ENCODE data around the gene UQCR11. TPM values are rescaled to one million over a fixed set of nuclear protein-coding genes. Genes with fewer than 3 reads are reported as not detected.

The UQCR11 gene
- total RNA-seq, 1 donor from 2014 or later = 84.6 TPM

GRCh38 chr19:1630811-1631210 is 25.5 kb upstream of the UQCR11 start:
- Histone ChIP-seq H3K4me3 (ENCODE audit: low read depth, low read length) (no peak overlapping the region), H3K36me3 (ENCODE audit: control insufficient read depth, insufficient read depth, low read length) (peaks cover 2% of the 10 kb centered on the region), H3K27me3 (ENCODE audit: control insufficient read depth, insufficient read depth, low read length) (no peaks in the 10 kb centered on the region)
- DNase-seq (ENCODE audit: low read depth) = no peak
- TF ChIP-seq CTCF (IDR thresholded peaks at IDR 0.05; ENCODE audit: insufficient read depth, low read length, poor library complexity, severe bottlenecking) = no peak

DNA sequence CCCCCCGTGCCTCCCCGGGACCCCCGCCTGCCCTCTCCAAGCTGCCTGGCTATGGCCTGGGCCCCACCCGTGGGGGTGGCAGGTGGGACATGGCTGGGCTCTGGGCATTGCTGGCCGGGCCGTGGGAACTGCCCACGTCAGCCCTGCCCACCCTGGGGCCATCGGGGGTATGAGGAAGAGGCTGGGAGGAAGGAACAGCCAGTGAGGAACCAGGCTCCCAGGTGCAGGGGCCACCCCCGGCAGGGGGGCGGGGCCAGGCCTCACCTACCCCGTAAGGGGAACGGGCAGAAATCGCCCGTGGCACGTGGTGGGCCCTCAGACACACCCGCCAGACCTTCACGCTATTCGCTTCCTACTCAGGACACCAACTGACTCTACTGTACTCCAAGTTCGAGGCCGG is 24.8 kb upstream of the UQCR11 start:
- H3K4me3 ChIP-seq (ENCODE audit: low read depth, low read length) = no peak overlapping the region
- no peak for DNase-seq (ENCODE audit: low read depth)
- H3K36me3 ChIP-seq (ENCODE audit: control insufficient read depth, insufficient read depth, low read length) = peaks cover 2% of the 10 kb centered on the region
- H3K27me3 ChIP-seq (ENCODE audit: control insufficient read depth, insufficient read depth, low read length) = no peaks in the 10 kb centered on the region
- TF ChIP-seq CTCF (IDR thresholded peaks at IDR 0.05; ENCODE audit: insufficient read depth, low read length, poor library complexity, severe bottlenecking) = no peak

DNA sequence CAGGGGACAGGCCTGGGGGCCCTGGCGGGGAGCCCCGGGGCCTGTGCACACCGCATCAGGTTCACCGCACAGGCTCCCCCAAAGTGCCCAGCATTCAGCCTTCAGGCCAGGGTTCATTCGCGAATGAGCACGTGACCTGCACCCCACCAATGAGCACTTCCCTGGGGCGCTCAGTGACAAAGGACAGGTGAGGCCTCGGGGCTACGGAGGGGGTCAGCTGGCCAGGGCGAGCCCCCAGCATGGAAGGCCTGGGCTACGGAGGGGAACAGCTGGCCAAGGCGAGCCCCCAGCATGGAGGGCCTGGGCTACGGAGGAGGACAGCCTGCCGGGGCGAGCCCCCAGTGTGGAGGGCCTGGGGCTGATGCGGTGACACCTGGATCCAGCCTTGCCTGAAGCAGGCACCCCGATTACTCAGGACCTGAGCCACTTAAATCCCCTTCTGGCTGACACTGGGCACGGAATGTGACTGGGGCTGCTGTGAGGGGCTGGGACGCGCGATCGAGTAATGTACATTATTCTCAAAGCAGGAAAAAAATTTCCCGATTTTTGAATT is 24.1 kb upstream of the UQCR11 start:
- peaks cover 2% of the 10 kb centered on the region for H3K36me3 ChIP-seq (ENCODE audit: control insufficient read depth, insufficient read depth, low read length)
- no peak for DNase-seq (ENCODE audit: low read depth)
- no peak for TF ChIP-seq CTCF (IDR thresholded peaks at IDR 0.05; ENCODE audit: insufficient read depth, low read length, poor library complexity, severe bottlenecking)
- no peak overlapping the region for H3K4me3 ChIP-seq (ENCODE audit: low read depth, low read length)
- no peaks in the 10 kb centered on the region for H3K27me3 ChIP-seq (ENCODE audit: control insufficient read depth, insufficient read depth, low read length)

- TF ChIP-seq CTCF (IDR thresholded peaks at IDR 0.05; ENCODE audit: insufficient read depth, low read length, poor library complexity, severe bottlenecking) = no peak
- Histone ChIP-seq H3K27me3 (ENCODE audit: control insufficient read depth, insufficient read depth, low read length) (no peaks in the 10 kb centered on the region), H3K36me3 (ENCODE audit: control insufficient read depth, insufficient read depth, low read length) (peaks cover 6% of the 10 kb centered on the region), H3K4me3 (ENCODE audit: low read depth, low read length) (no peak overlapping the region)
- DNase-seq (ENCODE audit: low read depth) = no peak
These were observed 21.9 kb upstream of the UQCR11 start for GRCh38 chr19:1627194-1627593.

- peaks cover 6% of the 10 kb centered on the region for H3K36me3 ChIP-seq (ENCODE audit: control insufficient read depth, insufficient read depth, low read length)
- no peak for TF ChIP-seq CTCF (IDR thresholded peaks at IDR 0.05; ENCODE audit: insufficient read depth, low read length, poor library complexity, severe bottlenecking)
- no peak for DNase-seq (ENCODE audit: low read depth)
- H3K4me3 ChIP-seq (ENCODE audit: low read depth, low read length) = no peak overlapping the region
- H3K27me3 ChIP-seq (ENCODE audit: control insufficient read depth, insufficient read depth, low read length) = no peaks in the 10 kb centered on the region
These were observed 21.3 kb upstream of the UQCR11 start for GRCh38 chr19:1626417-1627010.

DNA sequence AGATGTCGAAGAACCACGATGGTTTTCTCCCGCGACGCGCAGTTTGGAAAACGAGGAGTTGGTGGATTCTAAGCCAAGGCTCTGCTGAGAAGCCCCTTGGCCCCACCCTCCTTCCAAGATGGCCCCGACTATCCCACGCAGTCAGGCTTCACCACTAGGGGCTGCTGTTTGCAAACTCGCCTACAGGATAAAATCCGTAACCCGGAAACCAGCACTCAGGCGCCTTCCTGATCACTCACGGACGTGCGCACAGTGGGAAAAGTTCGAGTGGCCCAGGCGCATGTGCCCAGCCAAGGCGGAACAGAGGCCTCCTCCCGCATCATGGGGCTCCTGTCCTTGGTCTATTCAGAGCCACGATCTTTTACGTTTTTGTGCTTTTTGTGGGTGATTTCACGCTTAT is 19.2 kb upstream of the UQCR11 start:
- TF ChIP-seq CTCF (IDR thresholded peaks at IDR 0.05; ENCODE audit: insufficient read depth, low read length, poor library complexity, severe bottlenecking) = peak; percentile 73
- no peak for DNase-seq (ENCODE audit: low read depth)
- no peak overlapping the region for H3K4me3 ChIP-seq (ENCODE audit: low read depth, low read length)
- no peaks in the 10 kb centered on the region for H3K27me3 ChIP-seq (ENCODE audit: control insufficient read depth, insufficient read depth, low read length)
- H3K36me3 ChIP-seq (ENCODE audit: control insufficient read depth, insufficient read depth, low read length) = peaks cover 6% of the 10 kb centered on the region

Measured in kidney epithelial cell (primary cell).